Esophagus muscularis mucosa (tissue), 4 donors: ENCODE results near the gene CYP11A1. TPM values are rescaled to one million over a fixed set of nuclear protein-coding genes. Genes with fewer than 3 reads are reported as not detected.

ENCODE experiments used
- DNase-seq: peaks from one replicate; pipeline ENCODE4 v3.0.0-alpha.2; 2017; ENCODE audit errors: extremely low spot score
- H3K27ac ChIP-seq, 4 donors: fragments of 200-600 bp; sonication (generic); replicated peaks in 1 of 4; 1 replicate in 3 of 4; 2 replicates in 1 of 4; pipeline ENCODE4 v1.5.1; 2016 to 2019; ENCODE audit warnings: mild to moderate bottlenecking in 1 of 4
- H3K27me3 ChIP-seq, 4 donors: fragments of 200-600 bp; sonication (generic); one replicate each; pipeline versions ENCODE4 v1.5.1 to v1.6.0; 2016 to 2019
- H3K36me3 ChIP-seq, 4 donors: fragments of 200-600 bp; sonication (generic); one replicate each; pipeline ENCODE4 v1.5.1; 2016 to 2019
- H3K4me1 ChIP-seq, 4 donors: fragments of 200-600 bp; sonication (generic); one replicate each; pipeline ENCODE4 v1.5.1; 2016 to 2019
- H3K4me3 ChIP-seq, 4 donors: fragments of 200-600 bp; sonication (generic); 1 replicate in 2 of 4; 2 replicates in 2 of 4; pipeline ENCODE4 v1.5.1; 2016 to 2019; ENCODE audit warnings: mild to moderate bottlenecking in 4 of 4, moderate library complexity in 1 of 4
- H3K9me3 ChIP-seq, 4 donors: fragments of 200-600 bp; sonication (generic); 1 replicate in 3 of 4; 2 replicates in 1 of 4; pipeline ENCODE4 v1.5.1; 2016 to 2019
- CTCF ChIP-seq, 3 experiments: fragments of 200-600 bp in 2 of 3; fragments of 450-650 bp in 1 of 3; sonication (generic) in 2 of 3; IDR thresholded peaks; one replicate each; pipeline ENCODE4 v1.5.1; 2017 to 2019; ENCODE audit warnings: antibody characterized with exemption in 3 of 3, mild to moderate bottlenecking in 2 of 3, moderate library complexity in 1 of 3
- EP300 ChIP-seq: sonication (generic); formaldehyde crosslinking; IDR thresholded peaks from one replicate; pipeline ENCODE4 v1.6.1; 2017; ENCODE audit warnings: antibody characterized with exemption
- POLR2A ChIP-seq: fragments of 450-650 bp; IDR thresholded peaks from one replicate; pipeline ENCODE4 v1.6.1; 2017; ENCODE audit warnings: antibody characterized with exemption, moderate library complexity, mild to moderate bottlenecking, low read depth
- POLR2AphosphoS5 ChIP-seq, 2 donors: sonication (generic); formaldehyde crosslinking; IDR thresholded peaks; one replicate each; pipeline ENCODE4 v1.6.1; 2017; ENCODE audit warnings: antibody characterized with exemption in 2 of 2
- WGBS: methylation state at CpG from one replicate; pipeline ENCODE4 v1.1.5; 2018; 5-methylcytosine and 5-hydroxymethylcytosine counted together
- intact Hi-C: fragments of 100-400 bp; cut with DNase I; formaldehyde crosslinking; loops from one replicate; pipeline ENCODE4 v1.15.1; 2023
- total RNA-seq, 4 donors: library from RNA; depleted of rRNA; stranded (reverse); fragments of >200 nt; gene quantifications; one replicate each; pipeline versions ENCODE4 v1.1.0 to v1.2.1, GENCODE V29; 2016

CYP11A1 gene
- total RNA-seq, 4 donors from 2014 or later: 1.7 to 2.5 (median 1.8) TPM

- H3K27me3 ChIP-seq: peaks cover 0 to 70% (median 5%) of the 10 kb centered on the region in 4 donors
- H3K4me1 ChIP-seq: no peaks in the 10 kb centered on the region
- intact Hi-C loops: loop anchor here (10.0 kb wide), 1 partner anchor 178 kb away; no protein-coding TSS in a partner anchor
- no peak overlapping the region for H3K4me3 ChIP-seq
- no peaks in the 10 kb centered on the region for H3K36me3 ChIP-seq
- 36% methylated on average over 6 of the region's 7 CpGs for WGBS
- TF ChIP-seq POLR2AphosphoS5 (IDR thresholded peaks at IDR 0.05): no peak
- TF ChIP-seq CTCF (IDR thresholded peaks at IDR 0.05): peak; percentile 39 to 52 (median 46)
- no peak for DNase-seq
- H3K27ac ChIP-seq: no peak overlapping the region
- H3K9me3 ChIP-seq: no peaks in the 10 kb centered on the region
These were observed 64.6 kb downstream of the CYP11A1 start for GRCh38 chr15:74302821-74303359.

GRCh38 chr15:74301583-74302361 lies 65.7 kb downstream of the CYP11A1 start:
- Histone ChIP-seq H3K9me3 (no peaks in the 10 kb centered on the region), H3K27me3 (peaks cover 0 to 61% (median 4%) of the 10 kb centered on the region in 4 donors), H3K27ac (no peak overlapping the region), H3K36me3 (no peaks in the 10 kb centered on the region), H3K4me3 (no peak overlapping the region), H3K4me1 (no peaks in the 10 kb centered on the region)
- DNase-seq: no peak
- TF ChIP-seq POLR2A (no peak), EP300 (no peak), CTCF (IDR thresholded peaks at IDR 0.05) (no peak), POLR2AphosphoS5 (IDR thresholded peaks at IDR 0.05) (no peak)
- intact Hi-C loops: loop anchor here (10.0 kb wide), 1 partner anchor 177 kb away; no protein-coding TSS in a partner anchor
- 69% methylated on average over 7 of the region's 7 CpGs for WGBS

GRCh38 chr15:74300057-74300795 lies 67.2 kb downstream of the CYP11A1 start:
- intact Hi-C loops: loop anchor here (10.0 kb wide), 1 partner anchor 175 kb away; no protein-coding TSS in a partner anchor
- peaks cover 0 to 54% (median 0%) of the 10 kb centered on the region in 4 donors for H3K27me3 ChIP-seq

GRCh38 chr15:74297887-74298286 lies 69.6 kb downstream of the CYP11A1 start:
- no peak overlapping the region for H3K4me3 ChIP-seq
- no peaks in the 10 kb centered on the region for H3K9me3 ChIP-seq
- 31% methylated on average over 1 of the region's 1 CpG for WGBS
- intact Hi-C loops: no loop called here
- H3K36me3 ChIP-seq: no peaks in the 10 kb centered on the region
- H3K27me3 ChIP-seq: peaks cover 0 to 41% (median 0%) of the 10 kb centered on the region in 4 donors
- no peak overlapping the region for H3K27ac ChIP-seq
- H3K4me1 ChIP-seq: no peaks in the 10 kb centered on the region
- DNase-seq: no peak
- TF ChIP-seq POLR2AphosphoS5 (IDR thresholded peaks at IDR 0.05) (no peak), POLR2A (no peak), EP300 (no peak), CTCF (IDR thresholded peaks at IDR 0.05) (no peak)

More at GRCh38 chr15:74300057-74300795, 67.2 kb downstream of the CYP11A1 start:
- H3K4me1 ChIP-seq: no peaks in the 10 kb centered on the region
- DNase-seq: no peak
- WGBS: 57% methylated on average over 15 of the region's 26 CpGs
- no peak for TF ChIP-seq CTCF (IDR thresholded peaks at IDR 0.05)
- no peak for TF ChIP-seq POLR2AphosphoS5 (IDR thresholded peaks at IDR 0.05)
- no peak for TF ChIP-seq POLR2A
- no peak for TF ChIP-seq EP300
- H3K4me3 ChIP-seq: no peak overlapping the region
- H3K9me3 ChIP-seq: no peaks in the 10 kb centered on the region
- no peaks in the 10 kb centered on the region for H3K36me3 ChIP-seq
- no peak overlapping the region for H3K27ac ChIP-seq
